ENCODE data around the gene LHFPL6.

LHFPL6 gene

DNA sequence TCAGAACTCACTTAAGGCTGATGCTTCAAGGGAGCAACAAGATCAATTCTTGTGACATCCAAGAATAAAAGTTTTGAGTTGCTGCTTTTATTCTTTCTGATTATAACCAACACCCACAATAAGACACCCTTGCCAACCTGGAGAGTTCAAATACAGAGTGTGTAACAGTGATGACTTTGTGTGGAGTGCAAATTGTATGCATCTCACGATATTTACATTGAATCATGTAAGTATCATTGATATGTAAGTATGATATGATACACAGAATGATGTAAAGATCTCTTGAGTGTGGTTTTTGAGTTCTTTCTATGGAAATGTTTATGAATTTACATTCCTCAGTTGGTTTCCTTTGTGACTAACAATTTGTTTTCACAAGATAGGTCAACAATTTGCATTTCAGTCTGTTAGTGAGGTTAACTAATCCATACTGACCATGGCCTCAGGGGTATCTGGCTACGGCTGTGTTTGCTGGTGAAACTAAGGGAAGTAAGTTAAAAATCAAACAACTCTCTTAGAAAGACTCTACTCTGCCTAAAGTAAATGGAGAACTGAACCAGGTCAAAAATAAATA is 12.4 kb downstream of the LHFPL6 start:
- no peak for DNase-seq

DNA sequence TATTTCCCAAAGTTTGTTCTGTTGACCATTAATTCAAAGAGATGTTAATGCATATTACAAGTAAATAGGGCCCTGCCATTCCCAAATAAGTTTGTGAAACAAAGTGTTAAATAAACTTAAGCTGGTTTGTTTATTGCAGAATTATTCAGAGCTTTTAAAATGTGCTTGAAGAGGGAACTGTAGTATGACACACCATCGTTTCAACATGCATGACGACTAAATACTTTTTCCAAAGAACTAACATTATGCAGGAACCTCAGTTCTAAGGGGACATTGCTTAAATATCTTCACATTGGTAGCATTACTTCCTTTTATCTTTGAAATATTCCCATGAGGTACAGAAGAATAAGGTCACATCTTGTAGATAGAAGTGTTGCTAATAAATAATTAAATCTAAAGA is 14.6 kb downstream of the LHFPL6 start:
- DNase-seq, result no peak

DNA sequence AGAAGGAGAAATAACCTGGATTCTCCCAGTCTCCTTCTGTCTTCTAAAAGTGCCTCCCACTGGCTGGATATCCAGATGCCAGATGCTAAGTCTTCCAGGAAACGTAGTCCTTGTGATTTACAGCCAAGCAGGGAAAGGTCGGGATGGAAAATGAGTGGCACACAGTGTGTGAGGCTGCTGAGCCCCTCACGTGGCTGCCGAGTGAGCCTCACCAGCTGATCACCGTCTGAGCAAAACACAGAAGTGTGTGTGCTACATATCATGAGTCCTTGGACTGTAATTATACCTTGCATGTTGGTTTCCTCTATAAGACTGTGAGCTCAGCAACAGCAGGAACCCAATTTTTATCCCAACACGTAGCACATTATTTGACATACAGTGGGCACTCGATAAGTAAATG is 15.1 kb downstream of the LHFPL6 start:
- no peak for DNase-seq

DNA sequence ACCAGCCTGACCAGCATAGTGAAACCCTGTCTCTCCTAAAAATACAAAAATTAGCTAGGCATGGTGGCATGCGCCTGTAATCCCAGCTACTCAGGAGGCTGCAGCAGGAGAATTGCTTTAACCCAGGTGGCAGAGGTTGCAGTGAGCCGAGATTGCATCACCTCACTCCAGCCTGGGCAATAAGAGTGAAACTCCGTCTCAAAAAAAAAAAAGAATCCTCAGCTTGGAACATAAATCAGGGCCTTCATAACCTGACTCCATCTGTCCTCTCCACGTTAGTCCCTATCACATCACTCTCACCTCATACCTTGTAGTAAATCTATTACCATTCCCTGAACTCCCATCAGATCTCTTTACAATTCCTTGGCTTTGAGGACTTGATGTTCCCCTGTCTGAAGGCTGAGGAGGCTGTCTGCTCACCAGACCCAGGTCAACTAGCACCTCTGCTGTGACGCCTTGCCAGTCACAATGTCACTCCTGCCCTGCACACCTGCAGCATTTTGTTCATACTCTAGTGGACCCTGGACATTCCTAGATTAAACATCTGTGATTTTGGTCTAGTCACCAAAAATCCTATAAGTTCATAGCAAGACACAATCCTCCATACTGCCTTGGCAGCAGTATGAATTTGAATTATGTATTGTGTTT is 15.9 kb downstream of the LHFPL6 start:
- DNase-seq, result no peak

DNA sequence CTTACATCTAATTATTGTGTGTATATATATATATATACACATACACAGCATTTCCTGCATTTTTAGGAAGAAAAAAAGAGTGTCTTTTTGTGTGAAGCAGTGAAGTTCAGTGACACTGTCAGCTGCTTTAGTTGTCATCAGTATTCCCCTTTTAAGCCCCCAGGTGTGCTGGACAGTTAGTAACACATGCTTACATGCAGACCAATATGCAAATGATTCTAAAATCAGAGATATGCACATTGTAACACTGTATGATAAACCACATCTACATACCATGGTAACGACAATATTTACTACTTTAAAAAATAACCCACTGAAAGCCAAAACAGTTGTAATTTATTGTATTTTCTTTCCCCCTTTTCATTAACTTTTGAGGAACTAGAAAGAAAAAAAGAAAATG is 16.8 kb downstream of the LHFPL6 start:
- no peak for DNase-seq

DNA sequence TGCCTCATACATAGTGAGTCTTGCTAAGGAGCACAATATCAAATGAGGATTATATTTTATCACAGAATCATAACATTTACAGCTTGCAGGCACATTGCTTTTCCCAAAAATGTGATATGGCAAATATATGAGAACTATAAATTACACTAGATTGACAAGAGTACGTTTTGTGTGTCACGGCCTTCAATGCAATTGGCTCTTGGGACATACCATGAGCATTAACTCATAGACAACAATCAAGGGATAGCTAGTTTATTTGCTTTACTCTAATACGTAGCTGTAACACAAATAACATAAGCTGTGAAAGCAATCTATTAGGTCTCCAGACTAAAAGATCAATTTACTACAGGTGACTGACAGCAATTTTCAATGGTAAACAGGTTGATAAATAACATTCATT is 17.8 kb downstream of the LHFPL6 start:
- DNase-seq, result no peak

DNA sequence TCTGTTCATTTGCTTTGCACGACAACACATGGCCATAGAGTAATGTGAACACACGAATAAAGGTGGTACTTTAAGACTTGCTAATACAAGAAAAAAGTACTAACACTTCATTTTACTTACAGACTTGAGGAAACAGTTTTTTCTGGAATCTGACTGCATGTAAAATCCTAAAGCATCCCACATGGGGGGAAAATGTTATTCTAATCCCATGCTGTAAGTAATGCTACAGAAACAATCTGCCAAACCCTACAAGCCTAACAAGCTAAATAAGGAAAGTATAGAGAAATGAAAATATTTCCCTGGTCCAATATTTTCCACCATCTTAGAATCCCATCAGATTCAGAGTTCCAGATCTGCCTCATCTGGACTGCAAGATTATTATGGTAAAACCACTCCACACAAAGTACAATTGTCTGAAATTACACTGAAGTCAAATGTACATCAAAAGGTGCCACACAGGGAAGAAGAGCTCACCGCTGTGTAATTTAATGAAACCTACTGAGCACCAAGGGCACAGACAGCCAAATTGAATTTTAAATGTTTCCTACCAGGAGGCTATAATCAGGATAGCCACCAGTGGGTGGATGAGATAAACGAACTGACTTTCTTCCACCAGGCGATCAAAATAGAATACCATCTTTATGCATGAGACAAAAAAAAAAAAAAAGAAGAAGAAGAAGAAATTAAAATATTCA is 22.0 kb downstream of the LHFPL6 start:
- DNase-seq, result no peak

DNA sequence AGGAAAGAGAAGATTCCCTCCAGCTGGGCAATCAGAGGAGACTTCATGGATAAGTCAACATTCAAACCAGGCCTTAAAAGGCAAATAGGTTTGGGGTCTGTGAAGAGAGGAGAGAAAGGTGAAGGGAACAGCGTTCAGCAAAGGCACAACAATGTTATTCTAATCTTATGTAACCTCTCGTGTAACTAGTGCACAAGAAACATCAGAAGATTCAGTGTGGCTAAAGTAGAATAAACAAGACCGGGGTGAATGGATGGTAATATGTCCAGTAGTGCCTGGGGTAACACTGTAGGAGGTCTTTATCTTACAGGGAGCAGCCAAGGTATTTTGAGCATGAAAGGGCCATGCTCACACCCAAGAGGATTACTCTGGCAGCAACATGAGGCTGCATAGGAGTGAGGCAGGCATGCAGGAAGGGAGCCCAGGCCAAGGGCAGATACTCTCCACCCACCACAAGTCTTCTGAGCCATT is 24.1 kb downstream of the LHFPL6 start:
- no peak for DNase-seq

DNA sequence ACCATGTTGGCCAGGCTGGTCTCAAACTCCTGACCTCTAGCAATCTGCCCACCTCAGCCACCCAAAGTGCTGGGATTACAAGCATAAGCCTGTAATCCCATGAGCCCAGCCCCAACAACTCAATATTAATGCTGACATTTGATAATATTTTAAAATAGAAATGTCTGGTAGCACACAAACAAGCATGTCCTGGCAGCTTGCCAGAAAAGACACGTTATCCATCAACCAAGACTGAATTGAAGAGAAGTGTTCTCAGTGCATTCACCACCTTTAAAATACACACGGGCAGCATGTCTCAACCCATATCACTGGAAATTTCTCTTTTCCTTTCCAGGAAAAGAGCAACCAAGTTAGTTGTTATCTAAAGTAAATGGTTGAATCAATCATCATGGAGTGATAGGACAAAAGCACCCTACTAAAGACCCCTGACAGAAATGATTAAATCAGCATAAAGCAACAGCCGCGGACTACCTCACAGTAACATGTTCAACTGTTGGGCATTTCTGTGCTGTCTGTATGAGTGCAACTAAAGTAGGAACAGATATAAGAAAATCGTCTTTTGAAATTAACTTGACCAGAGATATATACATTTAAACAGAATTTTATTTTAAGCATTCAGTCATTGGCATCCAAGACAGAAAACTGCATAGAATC is 25.0 kb downstream of the LHFPL6 start:
- DNase-seq, result no peak

DNA sequence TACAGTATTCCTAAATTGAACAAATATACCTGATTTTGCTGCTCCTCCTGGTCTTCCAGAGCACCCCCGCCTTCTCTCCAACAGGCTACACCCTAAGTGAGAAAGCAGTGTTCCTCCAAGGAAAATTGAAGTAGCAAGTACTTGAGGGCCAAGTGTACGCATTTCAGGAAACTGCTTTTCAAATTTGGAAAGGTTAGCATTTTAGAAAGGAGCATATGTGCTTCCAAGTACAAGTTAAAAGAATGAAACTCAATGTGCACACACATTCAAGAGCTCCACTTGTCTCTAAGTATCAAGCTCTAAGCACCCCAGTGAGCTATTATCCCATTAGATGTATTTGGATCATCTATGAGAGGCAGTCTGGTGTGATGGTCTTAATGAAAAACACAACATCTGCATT is 25.8 kb downstream of the LHFPL6 start:
- no peak for DNase-seq

DNA sequence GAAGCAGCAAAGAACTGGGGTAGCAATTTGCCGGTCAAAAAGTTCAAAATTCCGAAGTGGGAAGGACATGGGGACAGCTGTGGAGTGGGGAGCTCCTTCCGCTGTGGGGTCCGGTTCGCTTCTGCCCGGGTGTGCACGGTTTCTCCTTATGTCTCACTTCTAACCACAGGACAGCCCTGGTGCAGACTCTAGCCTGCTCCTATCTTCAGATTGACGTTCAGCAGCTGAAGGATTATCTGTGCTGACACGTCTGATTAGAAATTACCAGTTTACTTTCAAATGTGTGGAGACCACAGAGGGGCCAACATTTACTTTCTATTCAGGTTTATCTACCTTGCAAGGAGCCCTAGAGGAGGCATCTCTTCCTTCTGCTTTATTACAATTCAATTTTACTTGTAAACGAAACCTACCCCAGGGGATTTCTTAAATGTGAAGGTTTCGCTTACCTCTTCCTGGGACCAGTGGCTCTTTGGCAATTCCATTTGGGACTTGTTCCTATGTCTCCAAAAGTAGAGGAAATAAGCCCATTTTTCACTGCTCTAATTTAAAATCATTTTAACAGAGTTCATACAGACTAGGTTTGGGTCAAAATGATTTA is 27.3 kb downstream of the LHFPL6 start:
- DNase-seq, result no peak

DNA sequence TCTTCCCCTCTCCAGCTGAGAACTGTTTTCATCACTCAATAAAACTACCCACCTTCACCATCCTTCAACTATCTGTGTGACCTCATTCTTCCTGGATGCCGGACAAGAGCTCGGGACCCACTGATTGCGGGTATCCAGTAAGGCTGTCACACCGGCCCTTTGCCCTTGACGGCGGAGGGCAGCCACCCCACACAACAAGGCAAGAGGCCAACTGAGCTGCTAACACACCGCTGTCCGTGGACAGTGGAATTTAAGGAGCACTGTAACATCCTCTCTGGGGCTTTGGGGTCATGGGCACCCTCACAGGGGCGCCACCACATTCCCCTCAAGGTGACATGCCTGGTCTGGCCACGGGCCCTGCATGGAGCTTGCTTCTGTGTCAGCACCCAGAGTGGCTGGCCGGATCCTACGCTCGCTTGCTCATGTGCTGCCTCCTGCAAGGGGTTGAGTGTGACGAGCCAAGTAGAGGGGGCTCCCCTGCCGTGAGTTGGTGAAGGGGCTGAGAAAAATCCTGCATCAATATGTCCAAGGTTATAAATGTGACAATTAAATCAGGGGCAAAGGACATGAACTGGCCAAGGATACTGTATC is 31.4 kb downstream of the LHFPL6 start:
- no peak for DNase-seq

DNA sequence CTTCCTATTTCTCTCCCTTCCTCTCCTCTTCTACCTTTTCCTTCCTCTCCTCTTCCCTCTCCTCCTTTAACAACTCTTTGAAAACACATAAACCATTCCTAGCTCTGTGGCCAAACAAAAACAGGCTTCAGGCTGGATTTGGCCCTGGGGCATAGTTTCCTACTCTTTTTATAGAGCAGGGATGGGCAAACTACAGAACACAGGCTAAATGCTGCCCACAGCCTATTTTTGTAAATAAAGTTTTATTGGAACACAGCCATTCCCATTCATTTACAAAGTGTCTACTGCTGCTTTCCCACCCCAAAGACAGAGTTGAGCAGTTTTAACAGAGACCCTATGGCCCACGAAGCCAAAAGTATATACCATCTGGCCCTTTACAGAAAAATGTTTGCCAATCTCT is 35.4 kb downstream of the LHFPL6 start:
- DNase-seq, result no peak

DNA sequence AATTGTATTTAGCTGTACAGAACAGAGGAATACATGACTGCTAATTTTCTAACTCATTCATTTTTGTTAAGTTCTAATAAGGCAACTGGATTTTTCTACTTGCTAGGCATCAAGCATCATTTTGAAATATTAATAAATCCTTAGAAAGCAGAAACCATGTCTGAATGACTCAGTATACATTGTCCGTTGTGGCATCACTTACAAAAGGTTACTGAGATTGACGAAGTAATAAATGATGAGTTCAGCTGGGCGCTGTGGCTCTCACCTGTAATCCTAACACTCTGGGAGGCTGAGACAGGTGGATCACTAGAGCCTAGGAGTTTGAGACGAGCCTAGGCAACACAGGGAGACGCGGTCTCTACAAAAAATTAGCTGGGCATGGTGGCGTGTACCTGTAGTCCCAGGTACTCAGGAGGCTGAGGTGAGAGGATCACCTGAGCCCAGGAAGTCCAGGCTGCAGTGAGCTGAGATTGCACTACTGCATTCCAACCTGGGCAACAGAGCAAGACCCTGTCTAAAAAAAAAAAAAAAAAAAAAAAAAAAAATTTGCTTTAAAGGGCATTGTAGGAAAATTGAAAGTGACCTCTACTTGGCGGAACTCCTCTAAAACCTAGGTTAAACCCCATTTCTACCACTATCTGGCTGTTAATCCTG is 36.6 kb downstream of the LHFPL6 start:
- no peak for DNase-seq

DNA sequence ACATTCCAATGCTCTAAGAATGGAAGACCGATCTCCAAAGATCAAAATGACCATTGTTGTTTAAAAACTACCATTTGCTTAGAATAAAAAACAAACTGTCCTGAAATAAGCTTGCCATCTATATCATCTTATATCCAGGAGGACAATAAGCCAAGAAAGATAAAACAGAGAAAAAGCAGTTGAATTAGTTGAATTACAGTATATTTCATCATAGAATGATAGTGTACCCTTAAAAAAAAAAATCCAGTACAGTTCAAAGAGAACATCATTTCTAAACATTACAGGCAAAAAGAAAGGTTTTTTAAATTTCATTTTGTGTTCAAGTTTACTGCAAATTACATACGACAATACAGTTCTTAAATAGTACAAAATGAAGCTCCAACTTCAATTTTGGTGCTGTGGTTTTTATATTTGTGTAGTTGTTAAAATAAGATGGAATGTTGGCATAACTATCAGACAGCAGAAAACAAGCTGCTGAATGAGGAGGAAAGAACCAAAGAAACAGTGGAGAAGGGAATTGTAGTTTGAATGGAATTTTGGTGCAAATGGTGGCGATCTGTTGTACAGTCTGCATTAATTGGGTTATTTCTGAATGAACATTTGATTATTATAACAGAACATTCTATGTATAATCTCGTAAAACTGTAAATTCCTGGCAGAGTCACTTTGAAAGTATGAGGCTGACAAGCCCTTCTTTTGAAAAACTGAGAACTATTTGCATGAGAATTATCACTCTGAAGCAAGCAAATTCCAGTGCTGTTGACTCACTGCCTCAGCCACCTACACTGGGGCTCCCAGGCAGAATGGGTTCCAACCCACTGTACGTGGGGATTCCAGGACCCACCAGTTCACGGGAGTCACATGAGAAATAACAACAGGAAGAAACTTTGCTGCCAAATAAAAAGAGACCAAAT is 37.7 kb downstream of the LHFPL6 start:
- no peak for DNase-seq

DNA sequence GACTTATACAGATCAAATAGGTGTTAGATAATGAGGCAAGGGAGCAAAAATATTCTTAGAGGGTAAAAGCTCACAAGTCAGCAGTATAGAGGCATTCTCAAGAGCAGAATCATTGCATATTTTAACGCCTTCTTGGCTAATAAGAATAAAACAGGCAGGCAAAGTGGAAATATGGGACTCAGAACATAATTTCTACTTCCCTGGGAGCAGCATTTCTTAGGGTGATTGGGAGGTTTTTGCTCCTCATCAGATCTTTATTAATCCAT is 39.6 kb downstream of the LHFPL6 start:
- no peak for DNase-seq

DNA sequence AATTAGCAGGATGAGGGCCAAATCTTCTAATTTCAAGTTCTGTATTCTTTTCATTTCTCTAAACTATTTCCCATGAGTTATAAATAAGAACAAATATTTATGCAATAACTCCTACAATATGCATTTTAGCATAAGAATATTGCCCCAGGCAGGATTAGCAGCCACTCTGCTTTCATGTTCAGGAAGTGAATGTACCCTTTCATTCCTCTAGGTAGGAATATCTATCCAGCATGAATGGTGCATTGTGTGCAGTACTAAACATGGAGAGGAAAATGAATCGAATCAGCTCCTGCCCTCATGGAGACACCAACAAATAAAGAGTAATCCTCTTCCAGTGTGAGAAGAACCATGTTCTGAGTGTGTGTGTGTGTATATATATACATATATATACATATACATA is 41.0 kb downstream of the LHFPL6 start:
- DNase-seq, result no peak

DNA sequence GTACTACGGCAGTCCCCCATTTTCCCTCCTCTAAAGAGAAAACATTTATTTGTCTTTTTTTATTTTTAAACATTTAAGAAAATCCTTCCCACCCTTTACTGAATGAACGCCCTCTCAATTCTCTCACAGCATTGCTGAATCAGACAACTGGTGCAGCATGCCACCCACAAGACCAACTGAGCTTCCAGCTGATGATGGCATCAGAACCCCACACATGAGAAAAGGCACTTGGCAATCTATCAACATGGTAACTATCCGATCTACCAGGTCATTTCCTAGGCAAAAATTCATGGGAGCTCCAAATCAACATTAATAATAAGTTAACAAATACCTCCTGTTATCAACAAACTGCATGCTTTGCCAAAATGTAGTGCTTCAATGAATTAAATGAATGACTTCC is 43.1 kb downstream of the LHFPL6 start:
- no peak for DNase-seq

DNA sequence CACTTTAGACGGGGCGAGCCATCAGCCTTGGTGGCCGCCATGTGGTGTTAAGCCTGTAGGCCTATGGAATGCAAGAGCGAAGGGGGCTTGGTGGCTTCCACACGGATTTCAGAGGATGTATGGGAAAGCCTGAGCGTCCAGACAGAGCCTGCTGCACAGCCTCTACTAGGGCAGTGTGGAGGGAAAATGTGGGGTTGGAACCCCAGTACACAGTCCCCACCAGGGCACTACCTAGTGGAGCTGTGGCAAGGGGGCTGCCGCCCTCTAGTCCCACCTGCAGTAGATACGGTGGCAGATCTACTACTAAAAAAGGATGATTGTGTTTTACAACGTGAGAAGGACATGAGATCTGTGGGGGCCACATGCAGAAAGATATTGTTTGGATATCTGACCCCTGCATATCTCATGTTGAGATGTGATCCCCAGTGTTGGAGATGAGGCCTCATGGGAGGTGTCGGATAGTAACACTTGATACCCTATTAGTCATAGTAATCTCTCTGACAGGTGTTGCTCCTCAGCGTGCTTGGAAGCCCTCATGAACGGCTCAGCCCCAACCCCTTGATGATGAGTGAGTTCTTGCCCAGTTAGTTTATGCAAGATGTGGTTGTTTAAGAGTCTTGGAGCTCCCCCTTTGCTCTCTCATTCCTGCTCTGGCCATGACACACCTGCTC is 45.6 kb downstream of the LHFPL6 start:
- no peak for DNase-seq

DNA sequence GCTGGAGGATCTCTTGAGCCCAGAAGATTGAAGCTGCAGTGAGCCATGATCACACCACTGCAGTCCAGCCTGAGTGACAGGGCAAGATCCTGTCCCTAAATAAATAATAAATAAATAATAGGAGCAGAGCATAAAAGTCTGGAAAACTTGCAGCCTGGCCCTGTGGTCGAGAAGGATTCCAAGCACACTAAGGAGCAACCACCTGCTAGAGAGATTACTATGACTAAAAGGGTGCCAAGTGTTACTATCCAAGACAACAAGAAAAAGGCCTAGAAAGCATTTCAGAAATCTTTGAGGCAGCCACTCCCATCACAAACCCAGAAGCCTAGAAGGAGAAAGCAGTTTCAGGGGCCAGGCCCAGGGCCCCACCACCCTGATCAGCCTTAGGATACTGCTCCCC is 46.1 kb downstream of the LHFPL6 start:
- no peak for DNase-seq

DNA sequence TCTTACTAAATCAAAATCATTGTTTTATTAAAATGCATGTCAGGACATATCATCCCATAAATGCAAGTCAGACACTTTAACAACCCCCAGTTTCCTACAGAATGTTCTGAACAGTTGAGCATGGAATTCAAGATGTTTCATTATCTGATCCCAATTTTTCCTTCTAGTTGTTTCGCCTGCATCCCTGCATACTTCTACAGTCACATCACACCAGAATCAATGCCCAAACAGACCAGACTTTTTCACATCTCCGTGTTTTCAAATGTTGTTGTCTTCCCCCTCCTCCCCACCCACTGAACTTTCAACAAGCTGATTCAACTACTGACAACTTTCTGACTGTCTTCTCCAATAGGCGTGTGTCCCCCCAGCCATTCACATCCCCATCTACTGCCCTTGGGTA is 48.6 kb downstream of the LHFPL6 start:
- DNase-seq, result no peak

Measured in stimulated activated CD4-positive, alpha-beta T cell treated with anti-CD3 and anti-CD28 coated beads, Interleukin-1b, Interleukin-23, amount 100 ng/mL, for 48 hours (primary cell).